A549 treated with Hydrocortisone at 1 μM for 4 hours (cell line): Measurements from ENCODE around the gene RPP25L. TPM values are rescaled to one million over a fixed set of nuclear protein-coding genes. Genes with fewer than 3 reads are reported as not detected.

Experiments used
- total RNA-seq: library from RNA; stranded (reverse); fragments of 200-300 nt; extraction: Qiagen RNA extraction; gene quantifications from 5 replicates; pipeline ENCODE4 v1.2.3, GENCODE V29; 2022

Gene RPP25L, protein sequence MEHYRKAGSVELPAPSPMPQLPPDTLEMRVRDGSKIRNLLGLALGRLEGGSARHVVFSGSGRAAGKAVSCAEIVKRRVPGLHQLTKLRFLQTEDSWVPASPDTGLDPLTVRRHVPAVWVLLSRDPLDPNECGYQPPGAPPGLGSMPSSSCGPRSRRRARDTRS
- total RNA-seq, result 37.9 to 48.2 TPM (median 46.7 TPM) in 5 replicates

DNA sequence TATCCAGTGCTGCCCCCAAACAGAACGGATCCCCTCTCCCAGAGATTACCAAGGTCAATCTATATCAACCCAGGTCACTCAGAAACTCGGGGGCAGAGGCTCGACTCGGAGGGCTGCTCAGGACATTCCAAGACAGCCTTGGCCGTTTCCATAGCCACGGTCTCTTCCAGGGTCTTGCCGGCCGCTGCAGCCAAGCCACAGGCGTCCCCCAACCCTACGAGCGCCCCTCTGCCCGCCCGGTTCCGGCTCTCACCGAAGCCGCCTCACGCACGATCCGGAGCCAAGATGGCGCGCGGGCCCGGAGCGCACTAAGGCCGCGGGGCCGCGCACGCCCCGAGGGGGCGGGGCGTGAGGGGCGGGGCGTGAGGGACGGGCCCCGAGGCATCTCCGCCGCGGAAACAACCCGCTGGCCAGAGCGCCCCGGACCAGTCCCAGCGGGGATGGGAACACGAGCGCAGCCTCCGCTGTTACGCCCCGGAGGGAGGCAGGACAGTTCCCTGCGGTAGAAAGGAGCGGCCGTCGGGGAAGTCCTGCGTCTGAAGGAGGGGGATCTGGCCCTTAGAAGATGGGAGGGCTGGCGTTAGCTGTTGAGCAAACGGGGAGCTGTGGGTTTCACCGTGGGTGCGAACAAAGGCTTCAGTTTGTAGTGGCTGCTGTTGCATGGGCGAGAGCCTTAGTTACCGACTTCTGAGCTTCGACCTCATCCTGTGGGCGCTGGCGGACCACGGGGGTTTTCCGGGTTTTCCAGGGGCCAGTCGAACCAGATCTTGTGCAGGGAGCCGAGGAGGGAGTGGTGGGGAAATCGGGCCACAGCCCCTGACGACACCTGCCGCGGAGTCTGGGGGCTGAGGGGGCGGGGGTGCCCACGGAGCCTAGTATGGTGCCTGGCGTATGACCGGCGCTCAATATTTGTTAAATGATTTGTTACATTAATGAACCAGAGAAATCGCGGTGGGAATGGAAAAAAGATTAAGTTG is at the start of gene RPP25L:
TSS of gene RPP25L (minus strand) at position 287 of the 977 bp plus-strand sequence. CDS start 801 bp downstream, outside the sequence.

DNA sequence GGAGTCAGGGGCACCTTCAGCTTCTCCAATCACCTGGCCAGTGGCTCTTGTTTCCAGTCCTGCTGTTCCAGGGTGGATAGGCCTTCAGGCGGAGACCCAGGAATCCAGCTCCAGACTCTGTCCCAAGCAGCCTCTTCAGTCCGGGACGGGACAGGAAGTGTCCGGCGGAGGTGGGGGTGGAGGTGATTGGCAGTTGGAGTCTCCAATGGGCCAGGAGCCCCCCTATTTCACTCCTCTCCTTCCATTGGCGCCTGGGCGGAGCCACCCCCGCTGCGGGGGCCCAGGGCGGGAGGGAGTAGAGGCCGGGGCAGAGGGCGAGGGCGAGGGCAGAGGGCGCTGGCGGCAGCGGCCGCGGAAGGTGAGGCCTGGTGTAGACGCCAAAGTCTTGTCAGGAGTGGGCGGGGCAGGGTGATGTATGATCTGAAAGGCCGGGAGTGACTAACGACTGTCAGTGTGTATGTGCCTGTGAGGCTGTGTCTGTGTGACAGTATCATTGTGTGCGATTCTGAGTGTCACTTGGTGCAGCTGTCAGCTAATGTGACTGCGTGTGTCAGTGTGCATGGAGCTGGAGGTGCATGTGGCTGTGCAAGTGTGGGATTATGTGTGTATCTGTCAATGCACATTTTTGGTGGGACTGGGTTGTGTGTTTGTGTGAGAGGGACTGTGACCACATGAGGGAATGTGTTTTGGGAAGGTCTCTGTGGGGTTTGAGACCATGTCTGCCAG is 40.1 kb upstream of the RPP25L start, which contains the start of gene IL11RA:
TSS of gene IL11RA (plus strand) at position 310 of the 726 bp plus-strand sequence. CDS start 3,033 bp downstream, outside the sequence.

DNA sequence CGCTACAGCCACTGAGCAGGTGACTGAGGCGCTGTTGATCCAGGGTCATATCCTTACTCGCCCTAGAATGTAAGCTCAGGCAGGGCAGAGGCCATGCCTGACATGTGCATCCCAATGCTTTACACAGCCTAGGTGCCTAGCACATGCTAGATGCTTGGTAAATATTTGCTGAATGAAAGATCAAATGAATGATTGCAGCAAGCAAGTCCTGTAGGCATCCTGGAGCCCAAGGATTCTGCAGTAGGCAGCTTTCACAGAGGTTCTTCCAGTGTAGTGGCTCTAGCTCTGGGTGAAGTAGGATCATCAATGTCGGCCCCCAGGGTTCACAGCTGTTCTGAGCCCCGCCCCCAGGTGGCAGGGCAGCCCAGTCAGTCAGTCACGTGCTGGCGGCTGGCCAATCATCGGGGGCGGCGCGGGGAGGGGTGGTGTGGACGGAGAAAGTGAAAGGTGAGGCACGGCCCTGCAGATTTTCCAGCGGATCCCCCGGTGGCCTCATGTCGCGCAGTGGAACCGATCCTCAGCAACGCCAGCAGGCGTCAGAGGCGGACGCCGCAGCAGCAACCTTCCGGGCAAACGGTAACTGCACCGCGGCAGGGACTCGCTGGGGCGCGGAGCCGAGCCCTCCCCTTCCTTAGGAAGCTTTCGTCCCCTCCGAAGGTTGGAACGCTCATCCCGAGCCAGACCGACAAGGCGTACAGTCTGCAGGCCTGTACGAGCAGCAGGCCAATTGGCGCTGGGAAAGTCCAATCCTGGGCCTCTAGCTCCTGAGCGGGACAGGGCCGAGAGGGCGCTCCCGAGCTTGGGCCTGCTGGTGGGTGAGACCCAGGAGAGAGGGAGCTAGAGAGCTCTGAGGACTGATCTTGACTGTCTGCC is 34.5 kb upstream of the RPP25L start, which contains the start of gene GALT:
TSS of gene GALT (plus strand) at position 465 of the 873 bp plus-strand sequence. CDS start at position 495, 30 bp downstream.

DNA sequence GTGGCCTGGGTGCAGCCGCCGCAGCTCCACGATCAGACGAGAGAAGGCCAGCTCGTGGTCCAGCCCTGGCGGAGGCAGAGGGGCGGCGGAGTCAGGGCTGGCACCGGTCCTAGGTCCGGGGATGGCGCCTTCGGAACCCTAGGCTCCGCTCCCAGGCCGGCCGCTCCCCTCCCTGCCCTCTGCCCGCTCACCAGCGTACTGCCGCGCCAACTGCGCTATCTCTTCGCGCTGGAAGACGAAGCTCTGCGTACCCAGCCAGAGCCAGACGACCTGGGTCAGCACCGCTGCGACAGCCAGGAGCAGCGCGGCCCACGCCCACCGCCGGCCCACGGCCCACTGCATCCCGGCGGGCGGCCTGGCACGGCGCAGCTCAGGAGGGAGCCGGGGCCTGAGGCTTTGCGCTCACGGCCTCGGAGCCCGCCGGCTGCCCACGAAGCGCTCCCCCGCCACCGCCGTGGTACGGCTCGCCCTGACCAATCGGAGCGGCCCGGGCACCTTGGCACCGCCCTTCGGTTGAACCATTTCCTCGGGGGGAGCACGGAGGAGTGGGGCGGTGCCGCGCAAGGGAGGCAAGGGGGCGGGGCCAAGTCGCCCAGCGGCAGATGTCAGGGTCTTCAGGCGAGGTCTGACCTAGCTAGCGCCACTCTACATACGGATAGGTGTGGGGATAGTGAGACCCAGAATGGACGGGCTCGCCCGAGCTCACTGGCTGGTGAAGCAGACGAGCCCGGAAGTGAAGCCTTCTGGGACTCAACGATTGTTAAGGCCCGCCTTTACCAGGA is 25.6 kb upstream of the RPP25L start, which contains the start of gene SIGMAR1:
TSS of gene SIGMAR1 (minus strand) at position 432 of the 782 bp plus-strand sequence. CDS start at position 342, 90 bp downstream.

DNA sequence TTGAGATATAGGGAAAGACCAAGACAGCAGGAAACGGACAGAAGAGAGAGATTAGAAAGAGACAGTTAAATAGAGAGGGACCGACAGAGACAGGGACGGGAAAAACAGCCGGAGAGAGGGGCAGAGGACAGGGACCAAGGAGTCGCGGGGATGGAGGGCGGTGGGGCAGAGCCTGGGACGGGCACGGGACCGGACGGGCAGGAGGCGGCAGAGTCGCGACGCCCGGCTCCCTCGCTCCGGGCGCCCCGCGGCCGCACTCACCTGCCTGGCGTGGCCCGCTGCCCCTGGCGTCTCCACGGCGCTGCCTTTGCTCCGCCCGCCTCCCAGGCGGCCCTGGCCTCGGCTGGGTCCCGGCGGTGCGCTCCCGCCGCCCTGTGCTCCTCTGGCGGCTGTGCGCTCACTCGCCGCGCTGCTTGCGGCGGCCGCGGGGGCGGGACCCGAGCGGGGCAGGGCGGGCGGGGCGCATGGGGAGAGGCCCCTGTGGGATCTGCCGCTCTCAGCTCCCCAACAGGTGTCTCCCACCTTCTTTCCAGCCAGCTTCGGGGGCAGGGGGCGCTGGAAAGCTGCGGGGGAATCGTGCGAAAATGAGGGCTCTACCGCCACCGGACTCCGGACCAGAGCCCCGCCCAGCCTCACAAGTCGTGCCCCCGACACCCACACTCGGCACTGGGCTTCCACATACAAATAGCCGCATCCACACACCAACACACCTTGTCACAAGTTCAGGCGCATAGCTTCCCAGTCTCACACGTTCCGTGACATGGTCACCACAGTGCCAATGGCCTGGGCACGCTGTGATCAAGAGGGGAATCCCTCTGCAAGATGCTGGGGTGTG is 17.0 kb upstream of the RPP25L start, which contains the start of gene ARID3C:
TSS of gene ARID3C (minus strand) at position 411 of the 835 bp plus-strand sequence. CDS start 1,052 bp downstream, outside the sequence.

DNA sequence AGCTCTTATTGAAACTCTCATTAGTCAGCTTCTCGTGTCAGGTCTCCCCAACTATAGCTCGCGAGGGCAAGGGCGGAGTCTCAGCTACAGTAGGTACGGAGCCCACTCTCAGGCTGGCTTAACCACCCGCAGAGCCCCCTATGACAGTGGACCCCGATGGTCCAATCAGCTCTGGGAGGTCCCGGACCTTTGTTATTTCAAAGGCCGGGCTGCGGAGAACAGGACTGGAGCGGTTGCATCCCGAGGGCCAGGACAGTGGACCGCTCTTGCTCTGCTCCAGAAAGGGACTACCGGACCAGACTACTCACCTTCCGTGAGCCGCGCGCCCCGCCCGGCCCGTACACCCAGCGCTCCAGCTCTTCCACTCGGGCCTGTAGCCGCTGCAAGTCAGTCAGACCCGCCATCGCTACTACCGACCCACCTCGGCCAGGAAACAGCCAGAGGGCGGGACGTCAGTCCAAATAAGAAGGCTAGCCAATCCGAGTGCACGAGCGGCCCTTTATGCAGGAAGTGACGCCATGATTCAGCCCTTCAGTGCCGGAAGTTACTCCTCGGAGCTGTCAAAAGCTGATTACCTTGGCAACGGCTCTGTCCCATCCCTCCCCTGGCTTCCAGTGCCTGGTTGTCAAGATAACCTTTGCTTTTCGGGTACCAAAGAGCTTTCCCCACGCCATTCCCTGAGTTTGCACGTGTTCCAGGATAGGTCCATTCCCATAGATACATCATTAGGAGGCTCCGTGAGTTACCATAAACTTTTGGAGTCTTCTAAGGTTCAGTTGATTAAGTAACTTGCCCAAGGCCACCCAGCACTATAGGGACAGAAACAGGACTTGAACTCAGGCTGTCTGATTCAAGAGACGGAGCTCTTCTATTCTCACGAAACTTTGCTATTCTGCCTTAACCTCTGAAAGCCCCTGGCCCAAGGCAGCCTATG is 8.4 kb upstream of the RPP25L start, which contains the start of gene DCTN3:
TSS of gene DCTN3 (minus strand) at position 435 of the 934 bp plus-strand sequence. CDS start at position 404, 31 bp downstream.

DNA sequence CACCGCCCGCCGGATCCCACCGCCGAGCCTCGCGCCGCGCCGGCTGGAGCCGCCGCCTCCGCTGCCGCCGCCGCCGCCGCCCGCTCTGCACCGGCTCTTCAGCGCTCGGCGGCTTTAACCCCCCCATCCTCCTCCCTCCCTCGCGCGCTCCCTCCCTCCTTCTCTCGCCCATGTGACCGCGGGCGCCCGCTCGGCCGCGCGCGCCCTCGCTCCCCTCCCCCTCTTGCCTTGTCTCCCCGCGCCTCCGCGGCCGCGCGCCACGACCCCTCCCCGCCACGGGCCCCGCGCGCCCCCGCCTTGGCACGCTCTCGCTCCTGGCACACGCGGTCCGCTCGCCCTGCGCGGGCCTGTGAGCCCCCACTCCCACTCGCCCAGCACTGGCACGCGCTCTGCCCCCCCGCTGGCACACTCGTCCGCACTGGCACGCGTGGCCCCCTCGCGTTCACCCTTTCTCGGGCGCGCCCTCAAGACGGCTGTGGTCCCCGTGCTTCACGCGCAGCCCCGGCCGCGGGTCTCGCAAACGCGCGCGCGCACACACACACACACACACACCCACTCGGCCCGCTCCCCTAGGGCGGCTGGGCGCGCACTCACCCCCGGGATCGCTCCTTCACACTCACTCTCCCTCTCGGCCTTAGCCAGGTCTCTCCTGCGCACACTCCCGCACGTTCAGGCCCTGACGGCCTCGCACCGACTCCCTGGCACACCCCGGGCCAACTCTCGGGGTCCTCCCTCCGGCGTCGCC is 22.1 kb downstream of the RPP25L start, which contains the start of gene CNTFR:
TSS of gene CNTFR (minus strand) at position 89 of the 745 bp plus-strand sequence. CDS start 20,743 bp downstream, outside the sequence.

Other genes with a start within 250 kb of the RPP25L start
- 4.3 to 7.3 TPM (median 6.4 TPM) in 5 replicates for gene MYORG, start 235.2 kb downstream of the RPP25L start, total RNA-seq
- gene FAM219A, start 153.5 kb downstream of the RPP25L start, total RNA-seq, result 14.6 to 17.4 TPM (median 16.9 TPM) in 5 replicates
- gene DNAI1, start 153.3 kb downstream of the RPP25L start, total RNA-seq, result 0.13 to 0.61 TPM (median 0.22 TPM) in 4 of 5 replicates, not detected in the other
- gene ENHO, start 89.1 kb downstream of the RPP25L start, total RNA-seq, result 0.88 to 2.5 TPM (median 1.9 TPM) in 5 replicates
- gene CNTFR, start 22.4 kb downstream of the RPP25L start, total RNA-seq, result 0.07 to 0.17 TPM (median 0.14 TPM) in 5 replicates
- 90.1 to 118 TPM (median 112 TPM) in 5 replicates for gene DCTN3, start 8.4 kb upstream of the RPP25L start, total RNA-seq
- 0.21 to 0.25 TPM (median 0.22 TPM) in 5 replicates for gene ARID3C, start 17.0 kb upstream of the RPP25L start, total RNA-seq
- gene SIGMAR1, start 25.7 kb upstream of the RPP25L start, total RNA-seq, result 156 to 188 TPM (median 185 TPM) in 5 replicates
- 15.0 to 18.9 TPM (median 17.2 TPM) in 5 replicates for gene GALT, start 34.6 kb upstream of the RPP25L start, total RNA-seq
- gene IL11RA, start 40.1 kb upstream of the RPP25L start, total RNA-seq, result 5.0 to 6.4 TPM (median 5.4 TPM) in 5 replicates
- gene CCL27, start 50.6 kb upstream of the RPP25L start, total RNA-seq, result 0.28 to 0.30 TPM in 2 of 5 replicates, not detected in the others
- not detected in 5 replicates for gene CCL19, start 79.2 kb upstream of the RPP25L start, total RNA-seq
- not detected in 5 replicates for gene CCL21, start 98.0 kb upstream of the RPP25L start, total RNA-seq